ENCODE measurements around the gene SLC10A2.

GRCh38 chr13:103012646-103013045 lies 53.6 kb downstream of the SLC10A2 start:
- TF ChIP-seq POLR2A (IDR thresholded peaks at IDR 0.05): no peak
- no peak for TF ChIP-seq CTCF (IDR thresholded peaks at IDR 0.05)

All from vagina (tissue), 2 donors.